GM23248 (cell line): ENCODE measurements around the gene KRT33B. TPM values are rescaled to one million over a fixed set of nuclear protein-coding genes. Genes with fewer than 3 reads are reported as not detected.

Source experiments
- DNase-seq: peaks from one replicate; pipeline ENCODE4 v3.0.0-alpha.2; 2015
- H2AFZ ChIP-seq: fragments of 200-600 bp; sonication (generic); 2 replicates; pipeline ENCODE4 v1.6.1; 2016; ENCODE audit warnings: antibody characterized with exemption
- H3F3A ChIP-seq: fragments of 200-600 bp; sonication (generic); 2 replicates; pipeline ENCODE4 v1.6.1; 2016; ENCODE audit warnings: mild to moderate bottlenecking, antibody characterized with exemption, mixed run types; ENCODE audit not compliant: insufficient read depth
- H3K27ac ChIP-seq: fragments of 200-600 bp; sonication (generic); 2 replicates; pipeline ENCODE4 v1.5.1; 2016; ENCODE audit warnings: mild to moderate bottlenecking
- H3K27me3 ChIP-seq: fragments of 200-600 bp; sonication (generic); replicated peaks from 2 replicates; pipeline ENCODE4 v1.6.1; 2016; ENCODE audit warnings: mild to moderate bottlenecking; ENCODE audit not compliant: insufficient read depth
- H3K36me3 ChIP-seq: fragments of 200-600 bp; sonication (generic); 2 replicates; pipeline ENCODE4 v1.6.1; 2016; ENCODE audit warnings: low read depth, mild to moderate bottlenecking
- H3K4me1 ChIP-seq: fragments of 200-600 bp; sonication (generic); 2 replicates; pipeline ENCODE4 v1.6.1; 2016; ENCODE audit warnings: mild to moderate bottlenecking; ENCODE audit not compliant: insufficient read depth
- H3K4me2 ChIP-seq: fragments of 200-600 bp; sonication (generic); one replicate; pipeline ENCODE4 v1.6.1; 2016; ENCODE audit warnings: mild to moderate bottlenecking; ENCODE audit not compliant: unreplicated experiment
- H3K4me3 ChIP-seq: fragments of 200-600 bp; sonication (generic); 2 replicates; pipeline ENCODE4 v1.5.1; 2016; ENCODE audit warnings: mild to moderate bottlenecking
- H3K79me2 ChIP-seq: fragments of 200-600 bp; sonication (generic); 2 replicates; pipeline ENCODE4 v1.6.1; 2016; ENCODE audit warnings: mild to moderate bottlenecking; ENCODE audit not compliant: insufficient read depth
- H3K9ac ChIP-seq: fragments of 200-600 bp; sonication (generic); 2 replicates; pipeline ENCODE4 v1.6.1; 2016; ENCODE audit warnings: mild to moderate bottlenecking
- H3K9me2 ChIP-seq: fragments of 200-600 bp; sonication (generic); 2 replicates; pipeline ENCODE4 v1.6.1; 2016; ENCODE audit warnings: mixed run types, mild to moderate bottlenecking, moderate library complexity; ENCODE audit not compliant: insufficient read depth
- H3K9me3 ChIP-seq: fragments of 200-600 bp; sonication (generic); one replicate; pipeline ENCODE4 v1.6.1; 2017; ENCODE audit warnings: low read depth
- H4K20me1 ChIP-seq: fragments of 200-600 bp; sonication (generic); 2 replicates; pipeline ENCODE4 v1.6.0; 2016; ENCODE audit not compliant: insufficient read depth
- EZH2 ChIP-seq: fragments of 200-600 bp; sonication (generic); IDR thresholded peaks from 2 replicates; pipeline ENCODE4 v1.6.1; 2018; ENCODE audit warnings: antibody characterized with exemption, mild to moderate bottlenecking; ENCODE audit not compliant: insufficient read depth, poor library complexity, severe bottlenecking
- EZH2phosphoT487 ChIP-seq: fragments of 200-600 bp; sonication (generic); IDR thresholded peaks from 2 replicates; pipeline ENCODE4 v1.6.1; 2018; ENCODE audit warnings: antibody characterized with exemption, moderate library complexity, mild to moderate bottlenecking, low read depth; ENCODE audit not compliant: insufficient read depth
- WGBS, 2 experiments: methylation state at CpG; one replicate each; pipeline ENCODE4 v1.1.6; 2015 to 2017; ENCODE audit warnings: low lambda C conversion rate in 2 of 2, low coverage in 1 of 2; ENCODE audit errors: missing lambda C conversion rate in 2 of 2; 5-methylcytosine and 5-hydroxymethylcytosine counted together
- in situ Hi-C: fragments of 300-500 bp; cut with MboI; formaldehyde crosslinking; loops from 2 replicates; pipeline ENCODE4 v1.15.0; 2020
- polyA plus RNA-seq: library from polyadenylated mRNA; unstranded; fragments of >200 nt; fragmentation: Nextera tagmentation; extraction: Ambion mirVana; gene quantifications from 2 replicates; pipeline ENCODE4 v1.2.1, GENCODE V29; 2016
- total RNA-seq: library from RNA; depleted of rRNA; stranded (reverse); fragments of >200 nt; shearing (Covaris generic); gene quantifications from 2 replicates; pipeline ENCODE4 v1.2.3, GENCODE V29; 2014

KRT33B gene
- total and polyA plus RNA-seq, 2 experiments from 2014 or later, result 0.76 to 1.0 TPM

DNA sequence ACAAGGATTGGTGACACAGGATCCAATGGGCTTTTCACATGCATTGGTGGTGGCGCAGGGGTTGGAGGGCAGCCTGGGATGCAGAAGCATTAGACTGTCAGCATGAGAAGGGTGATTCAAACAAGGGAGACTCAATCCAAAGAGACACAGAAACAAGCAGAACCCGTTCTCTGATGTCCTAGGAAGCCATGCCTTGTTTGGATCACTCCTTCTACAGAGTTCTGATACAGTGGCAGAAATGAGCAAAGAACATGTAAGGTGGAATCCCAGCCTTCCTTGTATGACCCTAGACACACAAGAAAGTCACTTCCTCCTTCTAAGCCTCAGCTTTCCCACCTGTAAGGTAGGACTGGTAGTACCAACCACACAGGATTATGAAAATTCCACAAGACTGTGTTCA lies 5.7 kb downstream of the KRT33B start:
- whole genome bisulfite sequencing, 2 experiments, result 98 to 100% methylated on average over 2 of the region's 2 CpGs

DNA sequence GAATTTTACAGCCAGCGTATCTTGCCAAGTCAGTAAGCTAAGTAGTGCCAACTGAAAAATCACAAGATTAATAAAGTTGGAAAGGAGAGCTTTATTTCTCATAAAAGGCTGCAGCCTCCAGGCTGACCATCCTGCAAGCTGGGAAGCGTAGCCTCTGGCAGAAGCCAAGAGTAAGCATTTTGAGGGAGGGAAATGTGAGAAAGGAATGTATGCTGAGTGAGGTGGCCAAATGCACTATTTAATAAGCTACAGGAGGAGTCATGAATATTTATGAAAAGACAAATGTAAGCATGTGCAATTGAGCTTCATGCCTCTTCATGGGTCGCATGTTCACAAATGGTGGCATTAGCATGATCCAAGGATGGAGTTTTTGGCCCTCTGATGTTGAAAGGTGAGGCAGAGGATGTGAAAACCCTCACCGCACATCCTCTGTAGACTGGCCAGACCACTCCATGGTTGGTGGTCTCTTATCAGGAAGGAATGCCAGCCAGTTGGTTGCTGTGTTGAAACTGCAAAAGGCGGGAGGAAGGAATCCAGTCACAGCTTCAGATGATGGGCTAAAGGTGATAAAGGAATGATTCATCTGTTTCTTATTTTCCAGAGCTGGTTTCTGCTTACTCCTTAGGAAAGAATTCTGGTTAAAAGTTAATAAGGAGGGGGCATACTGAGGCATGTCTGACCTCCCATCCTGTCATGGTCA lies 9.2 kb downstream of the KRT33B start:
- no peak overlapping the region for H2AFZ ChIP-seq
- peak; percentile 62 for DNase-seq

More for the DNA sequence above, 5.7 kb downstream of the KRT33B start:
- Histone ChIP-seq H3K27ac (no peak overlapping the region), H3K79me2 (no peaks in the 10 kb centered on the region), H3K9ac (no peak overlapping the region), H3K9me3 (no peaks in the 10 kb centered on the region), H3F3A (peaks cover 21% of the 10 kb centered on the region), H2AFZ (no peak overlapping the region), H3K4me1 (peaks cover 20% of the 10 kb centered on the region), H3K36me3 (no peaks in the 10 kb centered on the region), H3K4me2 (no peak overlapping the region), H4K20me1 (no peaks in the 10 kb centered on the region), H3K27me3 (no peaks in the 10 kb centered on the region), H3K4me3 (no peak overlapping the region), H3K9me2 (no peaks in the 10 kb centered on the region)
- in situ Hi-C loops, result no loop called here
- no peak for DNase-seq
- TF ChIP-seq EZH2 (no peak), EZH2phosphoT487 (no peak)

DNA sequence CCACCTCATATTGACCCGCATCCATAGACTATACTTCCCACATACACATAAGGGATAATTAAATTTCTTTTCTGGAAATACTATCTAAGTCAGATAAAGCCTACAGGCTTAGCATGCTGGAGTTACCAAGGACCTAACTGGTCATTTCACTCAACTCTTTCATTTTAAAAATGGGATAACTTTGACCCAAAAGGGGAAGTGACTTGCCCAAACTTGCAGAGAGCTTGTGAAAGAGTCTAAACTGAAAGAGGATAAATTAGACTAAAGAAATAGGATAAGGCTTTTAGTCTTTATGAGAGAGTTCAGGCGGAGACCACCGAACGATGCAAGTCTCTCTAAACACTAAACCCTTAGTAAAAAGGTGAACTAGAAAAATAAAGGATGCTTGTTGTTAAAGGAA lies 15.1 kb downstream of the KRT33B start:
- Histone ChIP-seq H3K79me2 (no peaks in the 10 kb centered on the region), H3K36me3 (no peaks in the 10 kb centered on the region)

More for the DNA sequence above, 9.2 kb downstream of the KRT33B start:
- H4K20me1 ChIP-seq, result no peaks in the 10 kb centered on the region
- H3K9me3 ChIP-seq, result no peaks in the 10 kb centered on the region
- in situ Hi-C loops, result no loop called here
- no peak overlapping the region for H3K4me3 ChIP-seq
- no peaks in the 10 kb centered on the region for H3K36me3 ChIP-seq
- WGBS, 2 experiments, result 69 to 74% methylated on average over 5 of the region's 5 CpGs
- no peak overlapping the region for H3K4me2 ChIP-seq
- no peaks in the 10 kb centered on the region for H3K9me2 ChIP-seq
- H3K4me1 ChIP-seq, result 0 out of 2 replicates have a peak, but pooled peaks cover 3% of the 10 kb centered on the region
- TF ChIP-seq EZH2 (no peak), EZH2phosphoT487 (no peak)
- H3K27ac ChIP-seq, result 0 out of 2 replicates have a peak overlapping the region, but pooled peaks have one; percentile 17
- no peaks in the 10 kb centered on the region for H3K27me3 ChIP-seq
- no peak overlapping the region for H3K9ac ChIP-seq
- H3F3A ChIP-seq, result no peaks in the 10 kb centered on the region; the same call in 1 of the 2 replicates
- H3K79me2 ChIP-seq, result no peaks in the 10 kb centered on the region

DNA sequence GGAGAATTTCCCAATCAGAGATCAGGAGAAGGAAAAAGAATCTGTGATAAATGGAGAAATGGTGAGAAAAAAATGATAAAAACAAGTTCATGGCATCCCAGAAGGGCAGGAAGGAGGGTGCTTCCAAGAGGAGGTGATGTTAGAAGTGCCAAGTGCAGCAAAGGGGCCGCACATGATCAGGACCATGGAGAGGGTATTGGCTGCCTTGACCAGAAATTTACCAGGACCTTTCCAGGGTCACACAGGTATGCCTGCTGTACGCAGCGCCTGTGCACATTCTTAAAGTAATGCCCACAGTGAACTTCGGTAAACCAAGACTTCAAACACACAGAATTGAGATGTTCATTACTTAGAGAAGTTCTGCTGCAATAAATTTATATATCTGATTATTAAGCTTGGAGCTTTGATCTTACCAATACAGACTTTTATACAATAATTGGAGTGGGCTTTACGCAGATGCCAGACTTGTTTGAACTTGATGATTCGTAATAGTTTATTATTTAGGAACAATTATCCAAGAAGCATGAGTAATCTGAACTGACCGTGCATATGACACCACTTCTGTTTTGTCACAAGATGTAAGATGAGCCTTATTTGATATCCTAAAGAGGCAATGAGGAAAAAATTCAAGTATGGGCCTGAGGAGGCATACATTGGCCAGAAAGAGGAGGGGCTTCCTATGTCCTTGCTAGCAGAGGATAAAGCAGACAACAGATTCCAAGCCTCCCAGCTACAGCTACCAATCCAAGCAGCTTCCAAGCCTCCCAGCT lies 16.8 kb downstream of the KRT33B start:
- Histone ChIP-seq H3K4me1 (no peaks in the 10 kb centered on the region), H3K27me3 (no peaks in the 10 kb centered on the region), H3K27ac (no peak overlapping the region), H3K9me3 (no peaks in the 10 kb centered on the region), H3K4me2 (no peak overlapping the region), H3K9ac (no peak overlapping the region), H2AFZ (no peak overlapping the region), H3K36me3 (no peaks in the 10 kb centered on the region), H3K79me2 (no peaks in the 10 kb centered on the region), H3F3A (no peaks in the 10 kb centered on the region), H4K20me1 (no peaks in the 10 kb centered on the region), H3K4me3 (no peak overlapping the region), H3K9me2 (no peaks in the 10 kb centered on the region)
- in situ Hi-C loops, result no loop called here
- DNase-seq, result peak; percentile 28
- TF ChIP-seq EZH2phosphoT487 (no peak), EZH2 (no peak)
- WGBS, 2 experiments, result 46 to 56% methylated on average over 7 of the region's 7 CpGs

More for the DNA sequence above, 15.1 kb downstream of the KRT33B start:
- TF ChIP-seq EZH2, result no peak
- TF ChIP-seq EZH2phosphoT487, result no peak
- Histone ChIP-seq H3K9me2 (no peaks in the 10 kb centered on the region), H3K27me3 (no peaks in the 10 kb centered on the region), H3F3A (no peaks in the 10 kb centered on the region), H3K9ac (no peak overlapping the region), H4K20me1 (no peaks in the 10 kb centered on the region), H3K4me1 (no peaks in the 10 kb centered on the region), H3K4me3 (no peak overlapping the region), H3K4me2 (no peak overlapping the region), H3K9me3 (no peaks in the 10 kb centered on the region), H3K27ac (no peak overlapping the region), H2AFZ (no peak overlapping the region)
- DNase-seq, result no peak
- in situ Hi-C loops, result no loop called here
- WGBS, 2 experiments, result 94% methylated on average over 4 of the region's 4 CpGs
